PC-9 (cell line): ENCODE measurements around the gene ANO2. TPM values are rescaled to one million over a fixed set of nuclear protein-coding genes. Genes with fewer than 3 reads are reported as not detected.

Source experiments
- BruUV-seq: library from RNA; stranded (reverse); fragments of 400-500 nt; replicated peaks from 2 replicates; lab custom pipeline; 2021; lab: Mats Ljungman, UMichigan
- CTCF ChIA-PET: fragments of 300-600 bp; sonication (Branson Sonifier 250); formaldehyde crosslinking; loops from one replicate; lab custom pipeline; 2022; ENCODE audit warnings: antibody characterized with exemption; lab: Charles Lee
- POLR2A ChIA-PET: fragments of 300-600 bp; sonication (Branson Sonifier 250); formaldehyde crosslinking; loops from one replicate; lab custom pipeline; 2022; ENCODE audit warnings: antibody characterized with exemption; ENCODE audit not compliant: unreplicated experiment; lab: Charles Lee
- DNase-seq, 2 experiments: peaks; one replicate each; pipeline versions ENCODE4 v3.0.0 to v3.0.0-alpha.2; 2015 to 2022; ENCODE audit warnings: mixed read lengths in 1 of 2
- H2AFZ ChIP-seq: fragments of 200-600 bp; sonication (generic); 2 replicates; pipeline ENCODE4 v1.8.1; 2017; ENCODE audit warnings: antibody characterized with exemption
- H3F3A ChIP-seq: fragments of 200-600 bp; sonication (generic); 2 replicates; pipeline ENCODE4 v1.8.1; 2017; ENCODE audit warnings: antibody characterized with exemption, mild to moderate bottlenecking, low read depth; ENCODE audit not compliant: insufficient read depth
- H3K27ac ChIP-seq: fragments of 200-600 bp; sonication (generic); 2 replicates; pipeline ENCODE4 v1.6.1; 2016; ENCODE audit warnings: mixed run types
- H3K27me3 ChIP-seq: fragments of 200-600 bp; sonication (generic); 2 replicates; pipeline ENCODE4 v1.6.1; 2016; ENCODE audit warnings: low read depth, mixed run types; ENCODE audit not compliant: insufficient read depth
- H3K36me3 ChIP-seq: fragments of 200-600 bp; sonication (generic); 2 replicates; pipeline ENCODE4 v1.6.1; 2016; ENCODE audit warnings: low read depth, mixed run types
- H3K4me1 ChIP-seq: fragments of 200-600 bp; sonication (generic); replicated peaks from 2 replicates; pipeline ENCODE4 v1.6.1; 2016; ENCODE audit warnings: mixed run types; ENCODE audit not compliant: insufficient read depth
- H3K4me2 ChIP-seq: fragments of 200-600 bp; sonication (generic); 2 replicates; pipeline ENCODE4 v1.6.1; 2017; ENCODE audit warnings: mixed run types
- H3K4me3 ChIP-seq: fragments of 200-600 bp; sonication (generic); 2 replicates; pipeline ENCODE4 v1.6.1; 2016; ENCODE audit warnings: mixed run types
- H3K79me2 ChIP-seq: fragments of 200-600 bp; sonication (generic); 2 replicates; pipeline ENCODE4 v1.6.1; 2017; ENCODE audit warnings: low read depth, mixed run types
- H3K9me2 ChIP-seq: fragments of 200-600 bp; sonication (generic); 2 replicates; pipeline ENCODE4 v1.8.1; 2017; ENCODE audit warnings: mild to moderate bottlenecking; ENCODE audit not compliant: insufficient read depth
- H3K9me3 ChIP-seq: fragments of 200-600 bp; sonication (generic); 2 replicates; pipeline ENCODE4 v1.8.1; 2016; ENCODE audit warnings: low read depth; ENCODE audit not compliant: insufficient read depth
- H4K20me1 ChIP-seq: fragments of 200-600 bp; sonication (generic); 2 replicates; pipeline ENCODE4 v1.8.1; 2017; ENCODE audit not compliant: insufficient read depth
- CTCF ChIP-seq: fragments of 200-600 bp; sonication (generic); conservative IDR thresholded peaks from 2 replicates; pipeline ENCODE4 v1.6.1; 2017; ENCODE audit warnings: mixed run types, antibody characterized with exemption, mild to moderate bottlenecking, moderate library complexity
- EZH2 ChIP-seq: fragments of 200-600 bp; sonication (generic); IDR thresholded peaks from 2 replicates; pipeline ENCODE4 v1.8.0; 2017; ENCODE audit warnings: antibody characterized with exemption, low read depth
- intact Hi-C: fragments of 100-400 bp; cut with micrococcal nuclease; formaldehyde crosslinking; loops from one replicate; pipeline ENCODE4 v1.10.0; 2022; ENCODE audit not compliant: unreplicated experiment
- total RNA-seq: library from RNA; stranded (reverse); gene quantifications from 2 replicates; pipeline ENCODE4 v1.2.3, GENCODE V29; 2021

The ANO2 gene
- total RNA-seq, 1 experiment from 2014 or later, result not detected

DNA sequence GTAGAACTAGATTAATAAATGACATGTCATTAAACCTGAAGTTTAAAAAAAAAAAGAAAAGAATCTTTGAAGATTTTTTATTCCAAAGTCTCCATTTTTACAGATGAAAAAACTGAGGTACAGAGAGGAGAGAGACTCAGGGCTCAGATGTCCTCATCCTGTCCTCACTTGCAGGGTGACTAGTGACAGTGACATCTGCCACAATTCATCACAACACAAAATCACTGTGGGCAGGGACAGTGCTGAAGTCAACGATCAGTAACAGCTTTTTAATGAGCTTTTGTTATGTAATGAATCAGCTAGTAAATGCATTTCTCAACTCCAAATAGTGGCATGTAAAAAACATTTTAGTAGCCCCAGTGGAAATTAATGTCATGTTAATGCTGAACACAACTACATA, 374.6 kb downstream of the ANO2 start:
- DNase-seq, result no peak
- intact Hi-C loops, result no loop called here
- H3K79me2 ChIP-seq, result no peaks in the 10 kb centered on the region
- no peaks in the 10 kb centered on the region for H4K20me1 ChIP-seq
- H3K9me3 ChIP-seq, result no peaks in the 10 kb centered on the region
- CTCF ChIA-PET, result no interaction called here
- no peak overlapping the region for H3K27ac ChIP-seq
- BruUV-seq, result no TSS peak
- peaks cover 86% of the 10 kb centered on the region for H3K27me3 ChIP-seq
- no peaks in the 10 kb centered on the region for H3F3A ChIP-seq
- H3K4me3 ChIP-seq, result no peak overlapping the region
- no peaks in the 10 kb centered on the region for H3K36me3 ChIP-seq
- H3K4me2 ChIP-seq, result no peak overlapping the region
- TF ChIP-seq CTCF (no peak), EZH2 (no peak)
- no peaks in the 10 kb centered on the region for H3K4me1 ChIP-seq
- no peak overlapping the region for H2AFZ ChIP-seq
- POLR2A ChIA-PET, result no interaction called here
- H3K9me2 ChIP-seq, result no peaks in the 10 kb centered on the region; the same call in 1 of the 2 replicates

DNA sequence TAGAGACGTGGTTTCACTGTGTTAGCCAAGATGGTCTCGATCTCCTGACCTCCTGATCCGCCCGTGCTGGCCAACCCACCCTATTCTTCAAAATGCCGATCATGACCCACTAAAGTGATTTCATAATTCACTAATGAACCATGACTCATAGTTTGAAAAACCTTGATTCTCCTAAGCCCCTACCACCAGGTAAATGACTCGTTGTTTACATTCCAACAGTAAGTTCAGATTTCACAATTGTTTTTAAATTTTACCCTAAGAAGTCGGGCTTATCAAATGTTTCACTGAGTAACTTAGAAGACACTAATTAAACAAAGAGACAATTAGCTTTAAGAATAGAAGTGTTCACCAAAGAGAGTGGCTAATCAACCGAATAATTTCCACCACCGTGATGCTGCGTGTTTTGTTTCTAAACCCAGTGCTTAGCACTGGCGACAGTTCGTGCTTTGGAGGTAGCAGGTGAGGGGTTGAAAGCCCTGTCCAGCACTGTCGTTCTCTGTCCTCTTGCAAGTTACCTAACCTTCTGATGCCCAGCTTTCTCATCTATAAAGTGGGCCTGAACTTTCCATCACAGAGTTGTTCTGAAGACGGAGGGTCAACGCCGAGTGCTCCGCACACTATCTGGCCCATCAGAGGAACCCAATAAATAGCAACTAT, 376.6 kb downstream of the ANO2 start:
- DNase-seq, result peak in 1 of 2 experiments; percentile 39
- Histone ChIP-seq H3K9me3 (no peaks in the 10 kb centered on the region), H3K4me2 (no peak overlapping the region), H3K9me2 (no peaks in the 10 kb centered on the region; the same call in 1 of the 2 replicates), H3K4me1 (no peaks in the 10 kb centered on the region), H3K79me2 (no peaks in the 10 kb centered on the region), H2AFZ (no peak overlapping the region), H3K4me3 (no peak overlapping the region), H4K20me1 (no peaks in the 10 kb centered on the region), H3K27me3 (peaks cover 89% of the 10 kb centered on the region), H3K27ac (no peak overlapping the region), H3F3A (no peaks in the 10 kb centered on the region), H3K36me3 (no peaks in the 10 kb centered on the region)
- no TSS peak for BruUV-seq
- POLR2A ChIA-PET, result no interaction called here
- intact Hi-C loops, result no loop called here
- TF ChIP-seq EZH2, result no peak
- no peak for TF ChIP-seq CTCF
- CTCF ChIA-PET, result no interaction called here

DNA sequence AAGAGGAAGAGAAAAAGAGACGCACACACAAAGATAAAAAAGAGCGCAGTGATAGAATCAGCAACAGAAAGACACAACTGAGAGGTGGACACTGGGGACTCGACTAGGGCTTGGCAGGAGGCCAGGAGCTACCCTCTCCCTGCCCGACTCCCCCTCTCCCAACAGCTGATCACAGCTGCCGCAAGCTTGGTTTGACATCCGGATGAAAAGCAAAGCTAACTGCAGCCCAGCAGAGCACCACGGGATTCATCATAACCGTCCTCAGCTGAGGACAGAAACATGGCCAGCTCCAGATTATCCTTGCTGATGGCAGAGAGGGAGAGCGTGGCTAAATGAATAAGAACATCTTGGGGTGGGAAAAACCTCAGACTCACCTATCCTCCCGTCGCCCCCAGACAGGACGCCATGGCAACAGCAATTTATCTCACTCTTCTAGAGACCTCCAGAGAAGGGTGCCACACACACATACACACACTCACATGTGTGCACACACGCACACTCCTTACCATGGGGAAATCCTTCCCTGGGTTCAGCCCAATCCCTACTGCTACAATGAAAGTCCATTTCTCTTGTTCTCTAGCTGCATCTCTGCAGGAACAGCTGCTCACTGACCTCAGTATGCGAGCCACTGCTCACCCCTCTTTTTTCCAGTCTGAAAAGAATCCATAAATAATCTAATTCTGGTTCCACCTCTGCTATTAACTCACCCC, 377.9 kb downstream of the ANO2 start:
- intact Hi-C loops, result no loop called here
- Histone ChIP-seq H3F3A (no peaks in the 10 kb centered on the region), H3K79me2 (no peaks in the 10 kb centered on the region), H3K9me2 (no peaks in the 10 kb centered on the region), H3K4me3 (no peak overlapping the region), H3K4me1 (no peaks in the 10 kb centered on the region), H3K27me3 (peaks cover 92% of the 10 kb centered on the region), H2AFZ (no peak overlapping the region), H3K4me2 (no peak overlapping the region), H3K9me3 (no peaks in the 10 kb centered on the region), H4K20me1 (no peaks in the 10 kb centered on the region), H3K36me3 (no peaks in the 10 kb centered on the region), H3K27ac (no peak overlapping the region)
- ChIA-PET CTCF (no interaction called here), POLR2A (no interaction called here)
- TF ChIP-seq CTCF (no peak), EZH2 (no peak)
- no TSS peak for BruUV-seq
- DNase-seq, result no peak
